Kidney capillary endothelial cell (primary cell): ENCODE data around the gene CHDH.

Source experiments
- DNase-seq: peaks from one replicate; pipeline ENCODE4 v3.0.0-alpha.2; 2018; ENCODE audit warnings: low spot score

The CHDH gene

DNA sequence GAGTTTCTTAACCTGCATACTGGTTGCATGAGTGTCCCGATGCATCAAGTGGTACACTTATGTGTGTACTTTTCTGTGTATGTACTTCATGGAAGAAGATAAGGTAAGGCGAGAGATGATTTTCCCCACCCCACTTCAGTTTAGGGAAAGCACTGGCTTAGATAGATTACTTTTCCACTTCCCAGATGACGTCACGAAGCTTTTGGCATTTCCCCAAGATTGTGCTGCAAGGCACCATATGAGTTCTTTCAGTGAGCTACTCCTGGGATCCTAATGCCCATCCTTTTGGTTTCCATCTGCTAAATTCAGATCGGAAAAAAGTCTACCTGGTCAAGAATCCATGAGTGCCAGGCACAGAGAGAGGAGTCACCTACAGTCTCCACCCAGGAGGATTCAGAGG is 4.7 kb upstream of the CHDH start:
- no peak for DNase-seq

DNA sequence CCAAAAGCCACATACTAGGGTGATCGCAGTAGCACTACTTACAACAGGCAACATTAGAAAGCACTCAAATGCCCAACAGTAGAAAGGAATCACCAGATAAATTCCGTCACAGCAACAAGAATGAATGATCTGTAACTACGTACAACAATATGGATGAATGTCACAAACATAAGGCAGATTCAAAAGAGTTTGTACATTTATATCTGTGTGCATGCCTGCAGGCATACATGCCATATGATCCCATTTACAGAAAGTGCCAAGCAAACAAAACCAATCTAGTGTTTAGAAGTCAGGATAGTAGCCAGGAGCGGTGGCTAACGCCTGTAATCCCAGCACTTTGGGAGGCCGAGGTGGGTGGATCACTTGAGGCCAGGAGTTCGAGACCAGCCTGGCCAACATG is 3.7 kb upstream of the CHDH start:
- no peak for DNase-seq

DNA sequence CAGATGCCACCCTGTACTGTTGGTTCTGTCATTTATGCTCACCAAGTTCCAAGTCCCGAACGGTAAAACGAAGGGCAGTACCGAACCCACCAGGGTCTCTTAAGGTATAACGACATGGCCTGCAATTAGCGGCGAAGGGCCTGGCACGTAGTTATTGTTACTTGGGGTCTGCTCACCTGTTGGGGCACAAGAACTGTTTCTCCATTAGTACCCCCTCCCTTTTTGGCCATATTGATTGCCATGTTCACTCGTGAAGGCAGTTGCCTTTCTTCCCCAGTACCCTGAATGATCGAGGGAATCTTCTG is 584 bp upstream of the CHDH start:
- DNase-seq, result no peak

GRCh38 chr3:53845881-53846133 is 412 bp downstream of the CHDH start:
- no peak for DNase-seq

DNA sequence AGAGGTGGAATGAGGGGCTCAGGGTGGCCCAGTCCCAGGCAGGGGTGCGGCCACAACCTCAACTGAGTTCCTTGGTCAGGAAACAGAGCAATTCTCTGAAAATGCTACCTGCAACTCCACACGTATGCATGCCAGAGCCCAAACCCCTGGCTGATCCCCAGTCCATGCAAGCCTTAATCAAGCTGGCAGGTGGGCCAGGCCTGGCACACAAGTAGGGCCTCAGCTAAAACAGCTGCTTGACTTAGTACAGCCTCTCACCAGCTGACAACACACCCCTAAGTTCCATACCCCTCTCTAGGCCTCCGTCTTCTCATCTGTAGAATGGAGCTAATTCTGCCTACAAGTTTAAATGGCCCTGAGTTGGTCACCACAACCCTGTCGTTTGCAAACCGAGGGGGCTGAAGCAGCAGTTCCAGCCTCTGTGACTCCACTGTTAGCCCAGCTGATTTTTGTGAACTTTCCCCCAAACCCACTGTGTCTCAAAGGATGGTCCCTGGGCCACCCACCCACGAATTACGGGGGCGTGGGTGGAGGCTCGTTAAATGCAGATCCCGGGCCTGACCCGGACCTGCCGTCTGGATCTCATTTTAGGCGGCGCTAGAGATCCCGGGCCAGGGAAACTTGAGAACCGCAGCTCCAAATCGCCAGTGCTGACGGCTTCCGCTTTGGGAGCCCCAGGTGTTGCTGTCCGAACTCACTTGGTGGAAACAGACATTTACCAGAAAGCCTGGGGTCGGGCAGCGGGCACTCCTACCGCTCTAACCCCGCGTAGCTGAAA is 927 bp downstream of the CHDH start:
- peak; percentile 7 for DNase-seq

DNA sequence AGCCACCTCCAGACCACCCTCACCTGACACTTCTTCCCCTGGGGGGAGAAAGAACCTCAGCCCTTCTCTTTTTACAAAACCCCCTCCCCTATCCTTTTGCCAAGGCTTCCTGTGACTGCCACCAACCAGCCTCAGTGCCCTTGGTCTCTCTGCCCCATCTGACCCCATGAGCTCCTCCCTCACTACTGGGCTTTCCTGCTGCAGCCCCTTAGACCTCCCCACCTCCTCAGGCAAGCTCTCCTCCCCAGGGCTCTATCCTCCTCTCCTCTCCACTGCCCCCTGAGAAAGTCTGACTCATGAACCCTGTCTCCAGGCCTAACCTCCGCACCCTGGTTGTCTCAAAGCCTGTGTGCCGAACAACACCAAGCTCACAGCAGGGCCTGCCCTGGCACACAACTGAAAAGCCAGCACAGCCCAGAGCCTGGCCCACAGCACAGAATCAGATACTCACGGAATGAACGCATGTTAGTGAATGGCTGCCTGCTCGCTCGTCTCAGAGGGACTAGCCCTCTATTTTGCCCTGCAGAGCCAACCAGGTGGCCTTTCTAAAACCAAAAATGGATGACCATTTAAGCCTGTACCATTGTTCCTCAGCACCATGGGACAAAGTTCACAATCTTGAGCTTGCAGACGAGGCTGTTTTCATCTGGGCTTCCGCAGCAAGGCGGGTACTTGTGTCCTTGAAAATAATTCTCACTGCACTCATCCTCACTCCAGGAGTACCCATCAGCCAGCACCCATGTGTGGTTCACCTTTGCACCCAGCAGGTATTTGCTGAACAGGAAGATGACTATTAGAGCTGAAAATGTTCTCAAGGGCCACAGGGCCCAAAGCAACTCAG is 1.7 kb downstream of the CHDH start:
- no peak for DNase-seq

- DNase-seq, result no peak
Observed at GRCh38 chr3:53843195-53844177, 2.7 kb downstream of the CHDH start.

DNA sequence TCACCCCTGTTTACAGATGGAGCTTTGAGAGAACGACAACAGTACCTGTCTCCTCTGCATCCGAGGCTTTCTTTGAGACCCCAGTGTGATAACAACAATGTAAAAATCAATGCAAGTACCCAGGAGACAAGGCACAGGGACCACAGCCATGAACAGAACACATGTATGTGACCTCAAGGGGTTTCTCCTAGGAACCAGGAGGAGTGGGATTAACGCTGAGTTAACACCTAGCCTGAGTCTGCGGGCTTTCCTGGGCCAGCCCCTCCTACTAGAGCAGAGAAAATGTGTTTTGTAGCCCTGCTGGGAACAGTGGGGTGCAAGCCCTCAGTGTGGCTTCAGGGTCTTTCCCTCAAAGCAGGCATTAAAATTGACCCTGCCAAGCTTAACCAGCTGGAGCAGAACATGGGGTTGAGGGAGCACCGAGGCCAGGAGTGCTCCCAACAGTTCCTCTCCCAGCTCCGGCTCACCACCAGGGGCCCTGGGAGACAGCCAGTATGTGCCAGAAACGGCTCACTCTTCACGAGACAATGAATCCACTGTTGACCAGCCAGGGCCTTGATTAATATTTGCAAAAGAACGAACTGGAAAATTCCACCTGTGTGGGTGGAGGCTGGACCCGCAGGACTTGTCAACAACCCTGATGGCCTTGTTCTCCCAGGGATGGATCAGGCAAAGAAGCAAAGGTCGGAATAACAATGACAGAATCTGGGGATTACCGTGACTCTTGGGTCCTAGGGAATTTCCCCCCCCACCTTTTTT is 3.6 kb downstream of the CHDH start:
- DNase-seq, result no peak

- no peak for DNase-seq
Observed at GRCh38 chr3:53841296-53841695, 4.9 kb downstream of the CHDH start.

DNA sequence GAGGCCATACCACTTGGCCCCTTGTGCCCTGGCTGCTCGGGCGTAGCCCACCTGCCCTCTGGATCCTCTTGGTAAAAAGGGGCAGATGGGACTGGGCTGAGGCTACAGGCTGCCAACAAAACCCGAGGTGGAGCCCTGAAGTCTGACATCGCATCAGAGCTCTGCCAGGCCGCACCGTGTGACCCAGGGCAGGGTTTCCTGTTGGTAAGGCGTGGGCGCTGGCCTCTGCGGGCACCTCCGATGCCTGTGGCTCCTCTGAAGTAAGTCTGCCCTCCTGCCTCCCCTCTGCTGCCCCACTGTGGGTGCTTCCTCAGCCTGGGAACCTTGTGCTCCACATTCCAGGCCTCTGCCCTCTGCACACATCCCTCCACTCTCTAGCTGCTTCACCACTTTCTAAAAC is 8.9 kb downstream of the CHDH start:
- no peak for DNase-seq

- no peak for DNase-seq
Observed at GRCh38 chr3:53836084-53836872, 9.9 kb downstream of the CHDH start.

DNA sequence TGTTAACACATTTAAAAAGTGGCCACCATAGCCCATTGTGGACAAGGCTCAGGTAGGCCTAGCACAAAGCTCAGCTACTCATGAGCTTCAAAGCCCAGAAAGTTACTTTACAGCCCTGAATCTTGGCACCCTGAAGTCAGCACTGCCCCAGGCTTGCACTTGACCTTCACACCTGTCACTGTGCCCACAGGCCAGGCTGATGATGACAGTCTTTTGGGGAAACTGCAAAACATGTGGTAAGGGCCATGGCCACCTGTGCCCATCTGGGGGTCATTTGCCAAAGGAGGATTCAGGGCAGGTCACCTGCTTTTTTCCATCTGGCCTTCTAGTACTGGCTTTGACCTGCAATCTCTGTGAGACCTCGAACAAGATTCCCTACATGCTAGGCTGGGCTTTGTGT is 11.0 kb downstream of the CHDH start:
- no peak for DNase-seq

DNA sequence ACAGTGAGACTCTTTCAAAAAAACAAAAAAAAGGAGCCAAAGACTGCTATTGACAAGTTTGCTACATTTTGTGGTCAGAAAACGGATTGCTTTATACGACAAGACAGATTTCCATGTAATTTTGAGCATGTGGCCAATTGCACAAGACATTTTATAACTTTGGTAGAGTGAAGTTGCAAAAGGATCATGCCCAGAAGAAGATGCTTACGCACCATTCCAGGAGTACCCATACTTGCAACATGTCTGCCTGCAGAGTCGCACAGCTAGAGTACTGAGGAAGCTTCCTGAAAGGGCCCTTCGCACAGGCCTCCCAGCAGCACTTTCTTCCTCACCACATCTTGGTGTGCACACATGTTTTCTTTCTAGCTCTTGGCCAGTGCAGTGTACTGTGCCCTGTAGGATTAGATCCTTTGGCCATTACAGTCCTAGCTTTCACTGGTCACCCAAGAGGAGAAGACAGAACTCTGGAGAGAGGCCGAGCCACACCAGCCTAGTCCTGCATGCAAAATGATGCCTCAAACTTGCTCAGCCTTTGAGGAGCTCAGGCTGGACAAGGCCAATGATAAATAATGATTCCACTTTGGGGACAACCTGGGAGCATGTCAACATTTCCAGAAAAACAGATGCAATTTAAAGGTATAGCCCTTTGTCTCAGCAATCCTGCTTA is 11.7 kb downstream of the CHDH start:
- no peak for DNase-seq

GRCh38 chr3:53833700-53834099 is 12.5 kb downstream of the CHDH start:
- DNase-seq, result no peak

DNA sequence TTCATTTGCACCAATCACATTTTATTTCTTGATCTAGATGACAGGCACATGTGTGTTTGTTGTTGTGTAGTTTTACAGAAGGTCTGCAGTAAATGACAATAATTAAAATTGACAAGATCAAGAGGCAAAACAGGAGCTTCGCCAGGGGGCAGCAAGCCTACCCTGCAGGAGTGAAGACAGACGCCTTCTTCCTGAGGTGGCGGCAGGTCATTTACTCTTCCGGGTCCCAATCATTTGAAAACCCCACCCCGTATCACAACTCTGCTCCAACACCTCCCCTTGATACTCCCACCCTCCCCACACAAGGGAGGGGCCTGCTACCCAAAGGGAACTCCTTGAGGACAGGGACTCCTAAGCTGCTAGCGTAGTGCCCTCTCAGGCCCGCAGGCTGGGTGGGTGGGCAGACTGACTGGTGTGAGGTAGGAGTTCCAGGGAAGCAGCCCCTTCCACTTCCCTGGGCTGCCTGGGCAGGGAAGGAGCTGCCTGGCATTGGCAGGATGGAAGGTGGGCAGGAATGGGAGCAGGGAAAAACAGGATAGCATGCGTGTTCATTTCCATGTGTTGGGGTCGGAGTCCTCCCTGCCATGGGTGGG is 13.1 kb downstream of the CHDH start:
- DNase-seq, result no peak

- DNase-seq, result no peak
Observed at GRCh38 chr3:53830944-53831343, 15.3 kb downstream of the CHDH start.

DNA sequence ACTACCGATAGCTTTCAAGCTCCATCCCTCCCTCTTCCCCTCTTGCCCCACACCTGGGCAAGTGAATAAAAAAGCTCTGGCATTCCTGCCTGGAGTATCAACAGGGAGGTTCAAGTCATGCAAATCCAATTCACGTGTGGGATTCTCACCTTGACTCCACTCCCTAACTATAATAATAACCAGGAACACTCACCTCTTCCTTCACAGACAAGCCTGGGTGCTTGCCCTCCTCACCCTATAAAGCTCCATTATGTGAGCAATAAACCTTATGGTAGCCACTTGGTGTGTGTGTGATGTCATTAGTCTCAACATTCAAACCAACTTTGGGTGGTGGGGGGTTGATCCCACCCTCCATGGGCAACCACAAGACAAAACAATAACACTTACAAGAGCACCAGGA is 16.6 kb downstream of the CHDH start:
- no peak for DNase-seq

GRCh38 chr3:53828581-53828980 is 17.6 kb downstream of the CHDH start:
- no peak for DNase-seq

- DNase-seq, result no peak
Observed at GRCh38 chr3:53826048-53826447, 20.2 kb downstream of the CHDH start.

GRCh38 chr3:53824795-53825194 is 21.4 kb downstream of the CHDH start:
- DNase-seq, result no peak
